Natural killer cell (primary cell): ENCODE measurements around the gene PATL1. TPM values are rescaled to one million over a fixed set of nuclear protein-coding genes. Genes with fewer than 3 reads are reported as not detected.

ENCODE experiments used
- ATAC-seq, 3 donors: fragments of 150-1000 bp in 2 of 3; fragments of 200-7000 bp in 1 of 3; cut with Tn5 transposase; 1 replicate in 1 of 3; 2 replicates in 2 of 3; pipeline ENCODE4 v1.10.0; 2021; ENCODE audit warnings: mild to moderate bottlenecking in 2 of 3, moderate library complexity in 2 of 3
- DNase-seq, 2 donors: peaks; one replicate each; pipeline versions ENCODE4 v3.0.0 to v3.0.0-alpha.2; 2013 to 2021; ENCODE audit warnings: mixed read lengths in 1 of 2
- H3K27ac ChIP-seq: one replicate; pipeline ENCODE4 v1.5.1; 2013; ENCODE audit warnings: mild to moderate bottlenecking, low read length
- H3K27me3 ChIP-seq: one replicate; pipeline ENCODE4 v1.6.1; 2013; ENCODE audit warnings: low read length; ENCODE audit not compliant: control insufficient read depth, insufficient read depth
- H3K36me3 ChIP-seq: one replicate; pipeline ENCODE4 v1.6.1; 2013; ENCODE audit warnings: low read length; ENCODE audit not compliant: control insufficient read depth, insufficient read depth
- H3K4me1 ChIP-seq: one replicate; pipeline ENCODE4 v1.6.1; 2013; ENCODE audit warnings: low read length; ENCODE audit not compliant: control insufficient read depth, insufficient read depth
- H3K4me3 ChIP-seq: one replicate; pipeline ENCODE4 v1.5.1; 2013; ENCODE audit warnings: low read length
- H3K9me3 ChIP-seq: one replicate; pipeline ENCODE4 v1.6.1; 2013; ENCODE audit warnings: low read length; ENCODE audit not compliant: control insufficient read depth, insufficient read depth
- H3K27ac Mint-ChIP-seq, 2 donors: one replicate each; pipeline ENCODE4 v1.8.0; 2022; ENCODE audit warnings: mild to moderate bottlenecking in 2 of 2, mixed read lengths in 2 of 2, moderate library complexity in 1 of 2
- H3K27me3 Mint-ChIP-seq, 2 donors: one replicate each; pipeline ENCODE4 v1.8.0; 2022; ENCODE audit warnings: low read depth in 2 of 2, mixed read lengths in 2 of 2
- H3K36me3 Mint-ChIP-seq: one replicate; pipeline ENCODE4 v1.8.0; 2022; ENCODE audit warnings: mixed read lengths
- H3K4me1 Mint-ChIP-seq, 2 donors: one replicate each; pipeline ENCODE4 v1.8.0; 2022; ENCODE audit warnings: mixed read lengths in 2 of 2
- H3K4me3 Mint-ChIP-seq: one replicate; pipeline ENCODE4 v1.8.0; 2022; ENCODE audit warnings: mild to moderate bottlenecking, moderate library complexity, mixed read lengths
- H3K9me3 Mint-ChIP-seq, 2 donors: one replicate each; pipeline ENCODE4 v1.8.0; 2022; ENCODE audit warnings: mixed read lengths in 2 of 2
- WGBS: methylation state at CpG from one replicate; pipeline ENCODE4 v1.1.7; 2013; ENCODE audit warnings: missing lambda C conversion rate; ENCODE audit not compliant: insufficient coverage; 5-methylcytosine and 5-hydroxymethylcytosine counted together
- intact Hi-C: fragments of 100-400 bp; cut with micrococcal nuclease; formaldehyde crosslinking; loops from one replicate; pipeline ENCODE4 v1.14.2; 2022
- total RNA-seq, 4 donors: library from RNA; stranded (reverse); fragments of 120-200 nt in 1 of 4; gene quantifications; one replicate each; pipeline versions ENCODE4 v1.2.3 to v1.2.4, GENCODE V29; 2013 to 2022
- TF ChIP-seq, protein P1 (sequence below): fragments of 200-600 bp; IDR thresholded peaks from one replicate; pipeline ENCODE4 v1.8.0; 2022; ENCODE audit warnings: antibody characterized with exemption

Gene PATL1
- total RNA-seq, 3 donors from 2014 or later (not counting 1 experiment from before 2014, with no cell fraction given), result 56.8 to 69.4 (median 58.1) TPM

GRCh38 chr11:59678813-59679165 is 10.0 kb upstream of the PATL1 start:
- TF ChIP-seq, protein P1, sequence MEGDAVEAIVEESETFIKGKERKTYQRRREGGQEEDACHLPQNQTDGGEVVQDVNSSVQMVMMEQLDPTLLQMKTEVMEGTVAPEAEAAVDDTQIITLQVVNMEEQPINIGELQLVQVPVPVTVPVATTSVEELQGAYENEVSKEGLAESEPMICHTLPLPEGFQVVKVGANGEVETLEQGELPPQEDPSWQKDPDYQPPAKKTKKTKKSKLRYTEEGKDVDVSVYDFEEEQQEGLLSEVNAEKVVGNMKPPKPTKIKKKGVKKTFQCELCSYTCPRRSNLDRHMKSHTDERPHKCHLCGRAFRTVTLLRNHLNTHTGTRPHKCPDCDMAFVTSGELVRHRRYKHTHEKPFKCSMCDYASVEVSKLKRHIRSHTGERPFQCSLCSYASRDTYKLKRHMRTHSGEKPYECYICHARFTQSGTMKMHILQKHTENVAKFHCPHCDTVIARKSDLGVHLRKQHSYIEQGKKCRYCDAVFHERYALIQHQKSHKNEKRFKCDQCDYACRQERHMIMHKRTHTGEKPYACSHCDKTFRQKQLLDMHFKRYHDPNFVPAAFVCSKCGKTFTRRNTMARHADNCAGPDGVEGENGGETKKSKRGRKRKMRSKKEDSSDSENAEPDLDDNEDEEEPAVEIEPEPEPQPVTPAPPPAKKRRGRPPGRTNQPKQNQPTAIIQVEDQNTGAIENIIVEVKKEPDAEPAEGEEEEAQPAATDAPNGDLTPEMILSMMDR, result no peak
- peaks cover 5 to 15% of the 10 kb centered on the region in 2 donors for H3K27me3 Mint-ChIP-seq
- H3K36me3 Mint-ChIP-seq, result no peaks in the 10 kb centered on the region
- H3K4me1 Mint-ChIP-seq, result no peaks in the 10 kb centered on the region
- no peaks in the 10 kb centered on the region for H3K9me3 Mint-ChIP-seq
- H3K27ac ChIP-seq, result no peak overlapping the region
- H3K4me1 ChIP-seq, result no peaks in the 10 kb centered on the region
- H3K27ac Mint-ChIP-seq, result no peak overlapping the region
- no peaks in the 10 kb centered on the region for H3K36me3 ChIP-seq
- no peak for DNase-seq
- no peak for ATAC-seq
- H3K9me3 ChIP-seq, result no peaks in the 10 kb centered on the region
- H3K27me3 ChIP-seq, result no peaks in the 10 kb centered on the region
- 88% methylated on average over 3 of the region's 3 CpGs for WGBS
- no peak overlapping the region for H3K4me3 ChIP-seq
- intact Hi-C loops, result no loop called here
- H3K4me3 Mint-ChIP-seq, result no peak overlapping the region

DNA sequence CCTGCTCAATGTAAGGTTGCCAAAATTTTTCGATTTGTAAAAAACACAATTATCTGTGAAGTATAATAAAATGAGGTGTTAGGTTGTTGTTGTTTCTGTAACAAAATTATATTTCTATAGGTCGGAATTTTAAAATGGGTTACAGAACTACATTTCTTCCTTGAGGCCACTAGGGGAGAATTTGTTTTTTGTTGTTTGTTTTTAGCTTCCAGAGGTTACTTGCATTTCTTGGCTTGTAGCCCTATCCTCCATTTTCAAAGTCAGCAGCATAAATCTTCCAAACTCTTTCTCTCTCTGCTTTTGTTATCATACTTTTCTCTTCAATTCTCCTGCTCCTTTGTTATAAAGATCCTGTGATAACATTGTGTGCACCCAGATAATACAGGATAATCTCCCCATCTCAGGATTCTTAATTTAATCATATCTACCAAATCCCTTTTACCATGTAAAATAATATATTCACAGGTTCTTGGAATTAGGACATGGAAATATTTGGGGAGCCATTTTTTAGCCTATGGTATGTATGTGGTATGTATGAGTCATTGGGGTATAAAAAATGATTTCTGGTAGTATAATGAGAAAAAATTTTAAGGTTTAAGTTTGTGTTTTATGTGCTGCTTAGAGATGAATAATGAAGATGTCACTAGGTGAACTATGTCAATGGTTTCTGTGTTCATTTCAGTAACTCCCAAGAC is 9.4 kb upstream of the PATL1 start:
- H3K27me3 Mint-ChIP-seq, result peaks cover 2 to 12% of the 10 kb centered on the region in 2 donors

GRCh38 chr11:59676205-59676604 is 7.4 kb upstream of the PATL1 start:
- Mint-ChIP-seq H3K36me3 (no peaks in the 10 kb centered on the region), H3K9me3 (no peaks in the 10 kb centered on the region), H3K4me3 (no peak overlapping the region), H3K4me1 (no peaks in the 10 kb centered on the region), H3K27ac (no peak overlapping the region), H3K27me3 (peaks cover 0 to 12% of the 10 kb centered on the region in 2 donors)
- ATAC-seq (no peak), DNase-seq (no peak)
- H3K36me3 ChIP-seq, result no peaks in the 10 kb centered on the region
- H3K9me3 ChIP-seq, result no peaks in the 10 kb centered on the region
- TF ChIP-seq, protein P1, result no peak
- no peaks in the 10 kb centered on the region for H3K27me3 ChIP-seq
- 86% methylated on average over 8 of the region's 8 CpGs for WGBS
- H3K4me1 ChIP-seq, result no peaks in the 10 kb centered on the region
- no peak overlapping the region for H3K4me3 ChIP-seq
- intact Hi-C loops, result no loop called here
- H3K27ac ChIP-seq, result no peak overlapping the region

More for the DNA sequence above, 9.4 kb upstream of the PATL1 start:
- intact Hi-C loops, result no loop called here
- Mint-ChIP-seq H3K27ac (no peak overlapping the region), H3K9me3 (no peaks in the 10 kb centered on the region), H3K4me3 (no peak overlapping the region), H3K4me1 (no peaks in the 10 kb centered on the region), H3K36me3 (no peaks in the 10 kb centered on the region)
- H3K27ac ChIP-seq, result no peak overlapping the region
- no peak overlapping the region for H3K4me3 ChIP-seq
- ATAC-seq (no peak), DNase-seq (no peak)
- H3K36me3 ChIP-seq, result no peaks in the 10 kb centered on the region
- TF ChIP-seq, protein P1, result no peak
- H3K27me3 ChIP-seq, result no peaks in the 10 kb centered on the region
- 94% methylated on average over 1 of the region's 2 CpGs for WGBS
- H3K9me3 ChIP-seq, result no peaks in the 10 kb centered on the region
- no peaks in the 10 kb centered on the region for H3K4me1 ChIP-seq

- H3K4me3 ChIP-seq, result no peak overlapping the region
- no peaks in the 10 kb centered on the region for H3K27me3 ChIP-seq
- ATAC-seq, result no peak
- H3K4me1 ChIP-seq, result peaks cover 10% of the 10 kb centered on the region
- TF ChIP-seq, protein P1, result no peak
- intact Hi-C loops, result no loop called here
- no peak overlapping the region for H3K27ac ChIP-seq
- Mint-ChIP-seq H3K4me1 (peaks cover 7 to 8% of the 10 kb centered on the region in 2 donors), H3K9me3 (no peaks in the 10 kb centered on the region), H3K27me3 (peaks cover 0 to 12% of the 10 kb centered on the region in 2 donors), H3K36me3 (no peaks in the 10 kb centered on the region), H3K4me3 (no peak overlapping the region), H3K27ac (no peak overlapping the region)
- no peaks in the 10 kb centered on the region for H3K36me3 ChIP-seq
- no CpG with 5 or more reads among the region's 2 CpGs for WGBS
- DNase-seq, result no peak
- no peaks in the 10 kb centered on the region for H3K9me3 ChIP-seq
Observed at GRCh38 chr11:59674291-59674690, 5.5 kb upstream of the PATL1 start.
